Measurements from ENCODE around the gene PRKN.

DNA sequence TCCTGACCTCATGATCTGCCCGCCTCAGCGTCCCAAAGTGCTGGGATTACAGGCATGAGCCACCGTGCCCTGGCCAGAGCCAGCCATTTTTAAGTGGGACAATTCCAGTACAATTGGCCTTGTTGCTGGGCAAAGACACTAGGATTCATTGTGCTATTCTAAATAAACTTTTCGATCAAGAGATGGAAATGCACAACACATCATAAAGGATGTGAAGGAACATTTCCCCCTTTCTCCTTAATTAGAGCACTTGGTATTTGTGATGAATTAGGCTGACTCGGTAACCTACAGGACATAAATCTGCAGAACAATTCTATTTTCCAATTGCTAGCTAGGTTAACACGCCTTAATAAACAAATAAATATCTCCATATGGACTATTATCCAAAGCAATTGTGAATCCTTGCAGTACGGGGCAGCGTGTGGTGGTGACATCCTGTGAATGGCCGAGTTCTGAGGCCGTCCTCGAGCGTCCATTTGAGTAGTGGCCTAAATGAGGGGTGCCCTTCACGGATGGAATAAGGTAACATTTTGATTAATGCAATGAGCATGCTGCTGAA, 1047.5 kb downstream of the PRKN start:
- no peak for TF ChIP-seq POLR2AphosphoS5 (IDR thresholded peaks at IDR 0.05)
- TF ChIP-seq, protein P1, sequence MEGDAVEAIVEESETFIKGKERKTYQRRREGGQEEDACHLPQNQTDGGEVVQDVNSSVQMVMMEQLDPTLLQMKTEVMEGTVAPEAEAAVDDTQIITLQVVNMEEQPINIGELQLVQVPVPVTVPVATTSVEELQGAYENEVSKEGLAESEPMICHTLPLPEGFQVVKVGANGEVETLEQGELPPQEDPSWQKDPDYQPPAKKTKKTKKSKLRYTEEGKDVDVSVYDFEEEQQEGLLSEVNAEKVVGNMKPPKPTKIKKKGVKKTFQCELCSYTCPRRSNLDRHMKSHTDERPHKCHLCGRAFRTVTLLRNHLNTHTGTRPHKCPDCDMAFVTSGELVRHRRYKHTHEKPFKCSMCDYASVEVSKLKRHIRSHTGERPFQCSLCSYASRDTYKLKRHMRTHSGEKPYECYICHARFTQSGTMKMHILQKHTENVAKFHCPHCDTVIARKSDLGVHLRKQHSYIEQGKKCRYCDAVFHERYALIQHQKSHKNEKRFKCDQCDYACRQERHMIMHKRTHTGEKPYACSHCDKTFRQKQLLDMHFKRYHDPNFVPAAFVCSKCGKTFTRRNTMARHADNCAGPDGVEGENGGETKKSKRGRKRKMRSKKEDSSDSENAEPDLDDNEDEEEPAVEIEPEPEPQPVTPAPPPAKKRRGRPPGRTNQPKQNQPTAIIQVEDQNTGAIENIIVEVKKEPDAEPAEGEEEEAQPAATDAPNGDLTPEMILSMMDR (IDR thresholded peaks at IDR 0.05), result no peak
